NCI-H524 treated with DMSO at 0.1 percent for 48 hours (cell line): ENCODE measurements around the gene ACACA.

Experiments
- DNase-seq: peaks from one replicate; lab custom pipeline; 2025; lab: John Stamatoyannopoulos, UW

ACACA gene

DNA sequence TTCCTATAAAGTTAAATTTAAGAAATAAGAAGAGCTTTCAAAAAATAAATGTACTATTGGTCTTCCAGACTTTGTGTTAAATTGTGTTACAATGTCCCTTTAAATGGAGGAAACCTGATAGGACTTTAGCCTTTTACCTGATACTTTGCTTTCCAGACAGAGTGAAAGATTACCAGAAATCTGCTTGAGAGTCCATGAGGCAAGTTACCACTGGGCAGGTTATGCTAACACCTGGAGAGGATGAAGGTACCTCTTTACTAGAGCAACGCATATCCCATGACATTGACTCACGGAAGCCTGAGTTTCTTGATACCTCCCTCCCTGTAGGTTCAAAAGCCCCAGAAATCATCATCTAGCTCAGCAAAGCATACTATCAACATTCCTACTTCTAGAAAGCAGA is 174.7 kb downstream of the ACACA start:
- DNase-seq, result no peak

DNA sequence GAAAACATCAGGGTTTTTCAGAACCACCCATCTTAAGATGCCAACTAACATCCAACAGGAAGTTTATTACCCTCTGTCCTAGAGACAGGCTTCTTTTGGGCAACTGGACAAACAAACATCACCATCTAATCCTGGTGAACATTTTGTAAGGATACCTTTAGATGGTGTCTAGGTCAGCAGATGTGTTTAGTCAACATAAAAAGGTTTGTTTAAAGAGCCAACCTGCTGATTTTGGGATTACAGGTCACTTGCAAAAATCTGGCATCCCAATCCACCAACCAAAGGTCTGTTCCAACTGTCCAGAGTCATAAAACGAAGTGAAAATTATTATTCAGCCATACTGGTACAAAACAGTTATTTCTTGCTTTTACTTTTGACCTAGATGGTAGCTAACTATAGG is 176.0 kb downstream of the ACACA start:
- no peak for DNase-seq

DNA sequence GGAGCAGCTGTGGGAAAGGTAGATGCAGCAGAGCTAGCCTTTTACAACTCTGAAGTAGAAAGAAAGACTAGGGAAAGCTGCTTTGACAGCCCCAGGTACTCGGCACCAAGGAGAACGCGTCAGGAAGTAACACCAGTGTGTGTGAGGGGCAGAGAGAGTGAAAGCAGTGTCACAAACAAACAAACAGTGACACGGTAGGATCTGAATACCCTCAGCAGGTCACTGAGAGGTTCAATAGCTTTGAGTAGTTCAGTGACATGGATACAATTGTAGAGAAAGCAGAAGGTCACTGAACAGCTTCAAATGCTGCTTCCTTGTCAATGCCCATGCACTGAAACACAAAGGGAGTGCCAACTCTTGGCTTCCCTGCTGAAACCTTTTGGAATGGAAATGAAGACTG is 181.2 kb downstream of the ACACA start:
- DNase-seq, result no peak

DNA sequence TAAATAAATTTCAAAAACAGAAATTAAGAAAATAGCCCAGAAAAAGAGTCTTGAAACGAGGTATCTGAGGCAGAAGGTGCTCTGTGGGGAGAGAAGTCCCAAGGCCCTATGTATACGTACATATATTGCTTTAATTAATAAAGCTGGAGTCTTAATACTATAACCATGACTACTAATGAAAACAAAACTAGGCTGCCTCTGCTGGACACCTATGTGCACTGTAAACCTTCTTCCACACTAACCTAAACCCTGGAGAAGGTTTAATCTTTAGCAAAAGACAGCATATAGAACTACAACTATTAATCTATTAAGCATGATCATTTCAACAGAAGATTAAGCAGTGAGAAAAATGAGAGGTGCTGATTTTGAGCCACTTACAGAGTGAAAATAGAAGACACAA is 184.8 kb downstream of the ACACA start:
- DNase-seq, result no peak

DNA sequence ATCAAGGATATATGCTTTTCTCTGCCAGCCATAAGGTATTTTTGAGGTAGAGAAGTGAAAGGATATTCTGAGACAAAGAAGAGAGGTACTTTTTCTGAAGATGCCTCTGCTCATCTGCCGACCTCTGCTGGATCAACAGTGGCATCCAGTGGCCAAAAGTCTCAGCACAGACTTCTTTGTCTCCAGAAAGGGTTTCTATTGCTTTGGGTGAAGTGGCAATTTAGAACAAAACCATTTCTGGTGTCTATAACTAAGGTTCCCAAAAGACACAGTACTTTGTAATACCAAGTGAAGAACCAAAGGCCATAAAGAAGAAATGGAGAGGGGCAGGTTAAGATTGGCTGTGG is 186.1 kb downstream of the ACACA start:
- DNase-seq, result no peak

DNA sequence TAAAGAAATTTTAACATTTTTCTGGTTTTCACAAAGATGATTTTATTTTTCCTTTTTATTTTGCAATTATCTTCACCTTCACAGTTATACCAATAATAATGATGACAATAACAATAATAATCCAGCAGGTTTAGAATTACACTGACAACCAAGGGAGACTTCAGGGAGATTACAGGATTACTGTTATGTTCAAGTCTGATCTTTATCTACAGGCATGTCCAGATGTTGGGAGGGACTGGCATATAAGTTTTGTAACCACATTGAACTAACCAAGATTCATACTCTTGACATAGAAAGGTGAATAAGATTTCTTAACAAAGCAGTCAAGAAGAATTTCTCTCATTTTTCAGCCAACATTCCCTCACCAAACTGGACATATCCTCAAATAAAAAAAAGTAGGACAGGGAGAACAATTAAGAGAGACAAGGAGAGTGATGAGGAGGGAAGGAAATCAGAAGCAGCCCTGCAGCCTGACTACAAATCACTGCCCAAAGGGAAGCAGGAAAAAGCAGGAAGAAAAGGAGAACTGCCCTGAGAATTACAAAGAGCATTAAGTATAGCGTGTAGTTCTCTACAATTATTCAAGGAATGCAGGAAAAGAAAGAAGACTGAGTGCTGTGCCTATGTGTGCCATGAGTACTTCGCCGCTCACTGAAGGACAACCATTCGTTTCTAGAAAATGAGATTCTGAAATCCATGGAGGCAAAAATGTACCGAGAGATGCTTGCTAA is 186.6 kb downstream of the ACACA start:
- peak; percentile 9 for DNase-seq

DNA sequence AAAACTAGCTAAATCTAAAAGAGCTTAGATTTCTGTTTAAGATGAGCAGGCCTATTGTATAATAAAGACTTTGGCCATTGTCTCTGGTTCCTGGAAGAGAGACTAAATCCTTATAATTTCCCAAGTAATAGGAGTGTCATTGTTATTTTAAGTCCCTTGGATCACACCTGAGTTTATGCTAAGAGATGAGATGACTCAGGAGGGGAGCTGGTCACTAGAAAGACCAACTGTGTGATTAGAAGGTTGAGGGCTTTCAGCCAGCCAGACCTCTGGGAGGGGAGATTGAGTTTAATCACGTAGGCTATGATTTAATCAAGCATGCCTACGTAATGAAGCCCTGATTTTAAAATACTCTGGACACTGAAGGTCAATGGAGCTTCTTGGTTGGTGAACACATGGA is 187.8 kb downstream of the ACACA start:
- no peak for DNase-seq

DNA sequence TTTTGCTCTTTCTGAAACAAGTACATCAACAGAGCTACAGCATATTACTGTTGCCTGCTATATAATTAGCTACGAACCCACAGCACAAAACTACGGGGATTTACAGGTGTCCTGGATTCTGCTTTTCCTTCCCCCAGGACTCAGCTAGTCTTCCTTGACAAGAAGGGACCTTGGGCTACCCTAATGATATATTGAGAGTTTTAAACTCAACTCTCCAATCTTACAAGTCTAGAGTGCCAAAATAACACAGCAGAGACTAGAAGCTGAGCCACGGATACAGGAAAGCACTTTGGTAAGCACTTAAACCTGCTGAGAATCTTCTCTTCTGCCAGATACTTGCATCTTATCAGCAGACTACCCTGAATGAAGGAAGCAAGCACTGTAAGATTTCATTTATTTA is 192.2 kb downstream of the ACACA start:
- no peak for DNase-seq

DNA sequence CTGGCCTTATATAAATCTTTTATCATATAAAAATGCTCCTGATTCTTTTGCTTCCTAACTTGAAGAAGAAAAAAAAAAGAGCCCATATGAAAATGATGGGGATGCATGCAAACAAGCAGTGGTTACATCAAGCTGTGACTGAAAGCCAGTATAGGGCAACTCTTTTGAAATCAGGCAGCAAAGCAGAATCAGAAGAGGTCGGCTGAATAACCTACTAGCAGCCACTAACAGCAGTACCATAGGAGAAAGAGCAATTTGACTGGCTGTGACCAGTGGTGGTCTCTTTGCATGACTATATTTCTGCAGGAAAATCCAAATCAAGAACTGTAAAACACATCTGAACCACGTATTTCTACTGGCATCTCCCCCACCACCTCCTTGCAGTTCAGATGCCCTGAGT is 192.7 kb downstream of the ACACA start:
- no peak for DNase-seq

DNA sequence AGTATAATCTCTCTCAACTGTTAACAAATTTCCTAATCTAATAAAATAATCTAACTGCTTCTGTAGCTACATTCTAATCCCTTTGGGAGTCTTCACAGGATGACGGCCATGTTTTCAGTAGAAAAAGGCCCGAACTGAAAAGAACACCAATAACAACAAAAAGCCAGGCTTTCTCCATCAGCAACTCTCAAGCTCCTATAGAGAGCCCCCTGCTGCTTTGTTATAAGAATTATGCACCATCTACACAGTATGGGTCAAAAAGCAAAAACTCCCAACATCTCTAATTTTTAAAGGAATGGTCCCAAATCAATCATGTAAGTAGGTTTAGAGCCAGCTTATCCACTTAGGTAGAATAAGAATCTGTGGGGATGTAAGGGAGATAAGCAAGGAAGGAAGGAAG is 194.5 kb downstream of the ACACA start:
- DNase-seq, result no peak

DNA sequence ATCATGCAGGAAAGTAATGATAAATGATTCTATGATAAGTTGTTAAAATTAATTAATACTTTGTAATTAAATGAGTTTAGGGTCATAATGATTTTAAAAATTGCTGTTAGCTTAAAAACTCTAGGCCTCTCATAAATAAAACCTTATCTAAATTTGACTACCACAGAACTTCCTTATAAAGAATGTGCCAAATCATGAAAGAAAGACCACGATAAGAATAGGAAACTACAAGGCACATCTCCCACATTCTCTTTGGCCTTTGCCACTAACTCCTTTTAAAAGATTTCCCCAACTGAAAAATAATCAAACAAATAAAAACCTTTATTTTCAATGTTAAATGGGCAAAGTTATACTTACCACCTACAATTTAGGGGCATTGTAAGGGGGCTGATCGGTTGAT is 195.5 kb downstream of the ACACA start:
- no peak for DNase-seq

DNA sequence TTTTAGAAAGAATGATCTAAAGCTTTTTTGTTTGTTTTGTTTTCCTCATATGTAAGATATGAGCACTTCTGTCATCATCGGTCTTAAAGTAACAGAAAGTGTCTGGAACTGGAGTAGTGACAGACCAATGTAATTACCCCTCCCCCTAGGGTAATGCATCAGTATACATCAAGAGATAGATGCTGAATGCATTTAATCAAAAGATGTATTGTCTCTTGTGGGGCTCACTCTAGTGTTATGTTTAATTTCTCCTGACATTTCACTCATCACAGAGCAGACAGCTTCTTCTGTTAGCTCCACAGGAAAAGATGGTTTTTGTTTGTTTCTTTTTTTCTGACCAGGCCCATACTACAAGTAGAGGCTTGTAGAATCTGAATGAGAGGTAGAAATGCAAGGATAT is 199.5 kb downstream of the ACACA start:
- no peak for DNase-seq

DNA sequence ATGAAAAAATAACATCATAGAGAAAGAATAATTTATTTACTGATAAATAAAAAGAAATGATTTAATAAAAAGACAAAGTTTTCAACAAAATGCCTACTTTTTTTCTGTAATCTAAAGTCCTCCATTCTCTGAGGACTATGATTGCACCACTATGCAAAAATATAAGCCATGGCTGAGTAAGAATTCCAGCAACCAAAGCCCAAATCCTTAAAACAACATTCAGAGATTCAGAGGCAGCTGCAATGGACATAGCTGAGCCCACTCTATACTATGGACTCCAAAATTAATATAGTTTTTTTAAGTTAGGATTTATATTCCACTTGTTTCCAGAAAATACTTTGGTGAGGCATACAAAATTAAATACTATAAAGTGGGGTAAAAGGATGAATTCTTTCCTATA is 200.3 kb downstream of the ACACA start:
- no peak for DNase-seq

DNA sequence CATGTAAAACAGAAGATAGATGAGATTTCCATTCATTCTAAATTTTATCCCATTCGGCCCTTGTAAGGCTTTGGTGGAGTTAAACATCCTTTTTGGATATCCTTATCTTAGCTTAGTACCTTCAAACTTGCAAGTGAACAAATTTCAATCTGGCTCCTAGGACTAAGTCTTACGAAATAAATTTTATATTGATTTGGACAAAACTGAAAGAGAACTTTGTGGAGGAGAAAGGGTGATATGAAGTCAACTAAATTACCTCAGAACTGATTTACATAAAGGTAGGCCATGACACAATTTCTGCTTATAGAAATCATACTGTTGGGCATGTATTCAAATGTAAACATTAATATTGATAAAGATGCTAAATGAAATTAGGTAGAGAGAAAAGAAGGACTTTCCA is 206.1 kb downstream of the ACACA start:
- no peak for DNase-seq

DNA sequence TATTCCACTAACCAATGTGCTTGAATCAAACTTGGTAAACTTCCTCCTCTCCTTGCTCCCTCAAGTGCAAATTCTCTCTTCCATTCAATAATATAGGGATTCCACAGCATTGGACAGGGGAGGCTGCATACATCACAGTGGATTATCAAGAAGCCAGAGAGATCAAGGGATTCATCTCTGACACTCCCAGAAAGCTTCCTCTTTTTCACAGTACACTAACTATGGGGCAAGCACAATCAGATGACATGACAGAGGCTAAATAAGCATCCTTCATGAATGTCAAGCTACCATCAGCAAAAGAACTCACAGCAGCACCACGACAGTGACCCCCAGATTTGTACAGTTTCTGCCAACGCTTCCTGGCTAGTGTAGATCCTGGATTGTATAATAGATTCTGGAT is 209.3 kb downstream of the ACACA start:
- DNase-seq, result no peak

DNA sequence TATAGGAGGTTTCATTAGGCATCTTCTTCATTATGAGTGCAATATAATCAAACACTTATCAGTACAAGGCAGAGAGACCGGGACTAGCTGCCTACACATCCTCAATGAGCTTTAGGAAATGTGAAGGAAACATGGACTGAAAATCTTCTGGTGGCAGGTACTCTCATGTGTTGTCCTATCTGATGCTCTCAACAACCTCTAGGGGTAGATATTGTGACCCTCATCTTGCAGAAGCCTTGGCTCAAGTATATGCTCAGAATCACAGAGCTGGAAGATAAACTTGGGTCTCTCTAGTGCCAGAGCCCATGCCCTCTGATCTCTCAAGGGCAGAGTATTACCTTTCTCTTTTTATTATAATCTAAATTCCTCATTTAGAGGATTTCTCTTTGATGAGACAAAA is 212.4 kb downstream of the ACACA start:
- DNase-seq, result no peak

DNA sequence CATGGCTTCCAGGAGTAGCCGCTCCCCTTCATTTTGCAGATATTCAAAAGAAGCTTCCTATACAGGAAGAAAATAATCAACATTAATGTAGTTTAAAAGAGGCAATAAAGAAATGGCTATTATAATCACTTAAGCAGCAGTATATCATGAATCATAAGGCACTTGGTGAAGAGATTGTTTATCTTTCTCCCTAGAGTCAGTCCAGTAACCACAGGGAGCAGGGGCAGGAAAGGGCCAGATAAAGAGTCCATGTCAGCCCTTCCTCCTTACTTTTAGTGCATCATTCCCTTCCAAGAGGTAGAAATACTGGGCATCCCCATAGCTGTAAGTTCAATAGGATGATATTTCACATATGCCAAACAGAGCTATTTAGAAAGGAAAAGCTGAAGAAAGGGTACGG is 215.4 kb downstream of the ACACA start:
- DNase-seq, result no peak

DNA sequence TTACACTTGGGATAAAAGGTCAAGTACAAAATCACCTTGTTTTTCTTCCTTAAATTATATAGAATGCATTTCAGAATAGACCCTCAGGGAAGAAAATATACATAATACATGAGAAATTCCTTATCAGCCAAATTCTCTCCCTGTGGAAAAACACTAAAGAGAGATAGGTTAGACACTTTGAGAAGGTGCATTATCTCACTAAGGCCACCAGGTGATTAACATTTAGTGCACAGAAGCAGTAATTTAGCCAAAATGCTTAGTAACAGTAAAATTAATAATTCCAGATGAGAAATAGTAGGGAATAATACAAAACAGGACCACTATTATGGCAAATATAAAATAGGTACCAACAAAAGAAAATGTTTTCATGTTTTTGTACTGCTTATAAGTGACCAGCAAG is 216.1 kb downstream of the ACACA start:
- DNase-seq, result no peak

DNA sequence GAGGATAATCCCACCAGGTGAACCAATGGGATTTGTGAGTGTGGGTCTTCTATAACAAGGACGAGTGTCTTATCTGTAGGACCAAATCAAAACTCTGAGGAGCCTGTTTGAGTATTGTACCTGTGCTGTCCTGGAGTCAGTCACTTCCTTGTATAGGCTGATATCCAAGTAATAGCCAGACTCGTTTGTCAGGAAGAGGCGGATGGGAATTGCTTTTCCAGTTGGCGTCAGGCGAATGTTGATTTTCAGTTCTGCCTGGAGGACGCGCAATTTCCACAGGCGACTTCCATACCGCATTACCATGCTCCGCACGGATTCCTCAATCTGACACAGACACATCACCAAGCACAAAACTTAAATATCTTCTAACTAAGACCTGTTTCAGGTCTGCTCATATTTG is 218.5 kb downstream of the ACACA start:
- no peak for DNase-seq

DNA sequence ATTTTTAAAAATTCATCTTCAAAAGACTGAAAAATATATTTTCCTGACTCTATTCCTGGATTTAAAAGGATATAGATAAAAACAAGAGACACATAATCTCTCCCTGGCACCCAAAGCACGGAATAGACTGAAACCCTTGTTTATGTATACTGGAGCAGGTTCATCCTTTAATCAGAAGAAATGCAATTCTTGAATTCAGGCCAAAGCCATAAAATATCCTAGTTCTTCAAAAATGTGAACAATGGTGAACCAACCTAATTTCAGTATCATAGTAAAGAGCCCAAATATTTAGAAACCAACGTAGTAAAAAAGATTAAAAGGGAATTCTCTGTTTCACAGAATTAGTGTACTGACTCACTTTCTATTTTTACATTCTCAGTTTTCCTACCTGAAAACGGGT is 219.4 kb downstream of the ACACA start:
- no peak for DNase-seq

DNA sequence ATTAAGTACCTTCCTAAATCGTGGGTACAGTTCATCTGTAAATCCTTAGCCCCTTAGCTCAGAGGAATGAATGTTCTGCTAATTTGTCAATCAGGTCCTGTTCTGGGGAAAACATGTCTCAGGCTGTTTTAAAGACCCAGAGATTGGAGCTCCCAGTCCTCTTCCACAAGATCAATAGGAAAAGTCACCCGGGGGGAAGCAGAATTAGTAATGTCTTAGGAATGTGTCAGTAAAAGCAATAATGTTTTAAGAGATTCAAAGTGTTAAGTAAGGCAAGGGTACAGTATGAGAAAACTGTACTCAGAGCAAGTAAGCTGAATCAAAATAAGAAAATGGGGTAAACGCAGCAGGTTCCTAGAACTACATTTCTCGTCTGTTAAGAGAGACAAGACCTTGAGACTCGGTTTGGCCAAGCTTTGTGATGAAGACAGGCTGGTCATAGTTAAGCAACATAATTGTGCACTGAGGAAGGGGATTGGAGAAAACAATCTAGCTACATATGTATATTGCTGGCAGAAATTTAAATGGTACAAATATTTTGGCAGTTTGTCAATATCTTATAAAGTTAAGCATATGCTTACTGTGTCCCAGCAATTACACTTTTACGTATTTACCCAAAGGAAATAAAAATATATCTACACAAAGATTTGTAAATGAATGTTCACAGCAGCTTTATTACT is 223.7 kb downstream of the ACACA start:
- DNase-seq, result no peak

DNA sequence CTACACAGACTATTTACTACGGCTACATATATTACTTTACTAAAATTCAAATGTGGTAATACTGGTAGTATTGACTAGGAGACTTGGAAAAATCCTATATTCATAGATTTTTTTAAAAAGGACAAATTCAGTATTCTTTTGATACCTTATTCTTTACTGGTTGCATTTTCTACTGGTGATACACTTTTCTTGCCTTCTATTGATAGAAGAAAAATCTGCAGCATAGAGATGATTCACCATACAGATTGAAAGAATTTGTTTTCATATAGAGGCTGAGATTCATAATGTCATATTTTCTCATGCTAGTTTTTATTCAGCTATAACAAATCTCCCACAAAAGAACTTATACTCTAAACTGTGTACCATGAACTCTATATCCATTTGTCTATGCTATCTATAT is 226.3 kb downstream of the ACACA start:
- no peak for DNase-seq

DNA sequence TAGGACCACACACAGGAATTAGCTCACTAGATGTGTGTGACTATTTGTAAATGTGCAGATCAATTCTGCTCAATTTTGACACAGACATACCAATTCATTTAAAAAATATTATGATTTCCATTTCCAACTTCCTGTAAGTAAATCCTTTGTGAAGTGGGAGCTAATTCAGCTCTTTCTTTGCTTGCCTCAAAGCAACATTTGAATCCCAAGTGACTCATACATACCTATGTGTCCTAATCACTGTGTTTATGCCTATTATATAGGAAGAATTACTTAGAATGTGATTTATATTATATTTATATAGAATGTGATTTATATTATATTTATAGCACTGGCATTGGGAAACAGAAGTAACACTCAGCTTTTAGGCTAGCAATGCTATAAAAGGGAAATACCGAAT is 226.7 kb downstream of the ACACA start:
- DNase-seq, result no peak

DNA sequence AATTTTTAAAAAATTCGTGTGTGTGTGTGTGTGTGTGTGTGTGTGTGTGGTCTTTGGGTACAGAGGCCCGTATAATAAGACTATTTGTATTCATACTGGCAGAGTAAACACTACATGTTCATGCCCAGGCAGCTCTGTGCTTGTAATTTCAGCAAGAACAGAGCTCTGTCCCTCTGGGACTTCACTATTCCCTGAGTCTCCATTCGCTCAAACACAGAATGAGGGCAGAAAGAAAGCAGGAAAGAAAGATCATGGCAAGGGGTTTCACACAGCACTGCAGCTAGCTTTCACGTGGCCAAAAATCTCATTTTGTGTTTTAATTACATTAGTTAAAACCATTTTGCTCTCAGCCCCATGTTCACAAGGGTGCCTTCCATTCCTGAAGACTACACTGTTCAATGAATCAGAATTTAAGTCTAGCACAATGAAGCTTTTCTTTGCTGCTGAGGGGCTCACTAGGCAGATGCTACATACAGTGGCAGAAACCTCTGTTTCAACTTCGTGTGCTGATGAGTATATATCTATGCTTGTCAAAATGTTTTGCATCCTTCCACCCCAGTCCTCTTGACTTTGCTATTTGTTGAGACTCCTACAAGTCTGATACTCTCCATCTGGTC is 229.3 kb downstream of the ACACA start:
- no peak for DNase-seq
